Stimulated activated CD8-positive, alpha-beta memory T cell treated with anti-CD3 and anti-CD28 coated beads, Interleukin-15, amount 100 ng/mL, for 24 hours (primary cell): ENCODE data around the gene TMEM128.
"Not testable (repeated sequence)": the region's sequence is repeated elsewhere in the genome, so short reads cannot be mapped to it uniquely, and the experiment has no call there.

Experiments
- DNase-seq: peaks from one replicate; pipeline ENCODE4 v3.0.0-alpha.2; 2020; ENCODE audit warnings: low read depth

The TMEM128 gene

DNA sequence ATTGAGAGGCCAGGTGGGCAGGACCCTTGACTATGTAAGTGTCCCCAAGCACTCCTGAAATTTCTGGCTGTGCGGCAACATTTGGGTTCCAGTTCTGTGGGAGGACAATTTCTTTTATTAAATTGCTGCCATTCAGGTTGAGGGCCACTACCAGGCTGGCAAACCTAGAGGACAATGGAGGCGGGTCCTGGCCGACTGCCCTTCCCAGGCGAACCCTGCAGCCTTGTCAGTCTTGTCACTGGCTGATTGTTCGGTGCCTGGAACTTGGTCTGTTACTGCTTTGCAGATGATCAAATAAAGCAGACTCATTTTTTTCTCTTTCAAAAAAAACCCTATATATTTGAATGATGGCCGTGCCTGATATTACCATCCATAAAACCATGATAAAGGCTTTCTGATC is 6.6 kb upstream of the TMEM128 start:
- no peak for DNase-seq

DNA sequence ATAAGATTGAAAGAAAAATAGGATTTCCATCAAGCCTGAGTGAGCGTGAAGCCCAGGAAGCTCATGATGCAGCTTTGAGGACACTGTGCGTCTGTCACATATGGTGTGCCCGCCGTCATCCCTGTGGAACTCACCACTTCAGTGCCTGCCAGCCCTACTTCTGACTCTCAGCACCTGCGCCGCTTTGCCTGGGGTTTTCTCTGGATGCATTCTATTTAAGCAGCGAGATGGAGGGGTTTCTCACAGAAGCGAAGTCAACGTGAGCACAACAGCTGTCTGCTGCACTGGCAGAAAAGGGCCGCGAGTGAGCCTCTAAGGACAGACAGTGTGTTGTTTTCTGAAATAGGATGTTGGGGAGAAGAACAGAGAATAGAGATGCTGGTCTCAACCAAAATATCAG is 6.2 kb upstream of the TMEM128 start:
- DNase-seq = no peak

DNA sequence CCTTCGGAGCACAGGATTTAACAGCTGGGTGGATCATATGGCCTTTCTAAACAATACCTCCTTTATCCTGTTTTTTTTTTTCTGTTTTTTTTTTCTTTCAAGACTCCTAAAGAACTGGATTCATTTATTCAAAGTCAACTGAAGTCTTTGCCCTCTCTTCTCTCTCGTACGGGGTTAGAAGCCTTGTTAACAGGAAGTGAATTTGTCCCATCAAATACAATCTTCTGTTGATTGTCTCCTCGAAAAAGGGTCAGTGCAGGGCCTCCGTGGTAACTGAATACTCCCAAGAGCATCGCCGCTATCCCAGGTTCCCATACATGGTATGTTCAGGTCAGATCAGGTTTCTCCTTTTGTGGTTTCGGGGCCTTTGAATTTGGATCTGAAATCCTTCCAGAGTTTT is 1.8 kb upstream of the TMEM128 start:
- no peak for DNase-seq

DNA sequence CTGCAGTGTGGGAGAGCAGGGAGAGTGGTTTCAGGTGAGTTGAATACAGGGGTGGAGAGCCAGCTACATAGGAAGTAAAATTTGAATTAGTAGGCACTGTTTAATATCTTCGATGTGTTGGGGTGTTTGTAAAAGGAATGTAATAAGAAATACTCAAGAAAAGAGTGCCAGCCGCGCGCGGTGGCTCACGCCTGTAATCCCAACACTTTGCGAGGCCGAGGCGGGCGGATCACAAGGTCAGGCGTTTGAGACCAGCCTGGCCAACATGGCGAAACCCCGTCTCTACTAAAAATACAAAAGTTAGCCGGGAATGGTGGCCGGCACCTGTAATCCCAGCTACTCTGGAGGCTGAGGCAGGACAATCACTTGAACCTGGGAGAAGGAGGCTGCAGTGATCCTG is 1.3 kb upstream of the TMEM128 start:
- not testable (repeated sequence) for DNase-seq

DNA sequence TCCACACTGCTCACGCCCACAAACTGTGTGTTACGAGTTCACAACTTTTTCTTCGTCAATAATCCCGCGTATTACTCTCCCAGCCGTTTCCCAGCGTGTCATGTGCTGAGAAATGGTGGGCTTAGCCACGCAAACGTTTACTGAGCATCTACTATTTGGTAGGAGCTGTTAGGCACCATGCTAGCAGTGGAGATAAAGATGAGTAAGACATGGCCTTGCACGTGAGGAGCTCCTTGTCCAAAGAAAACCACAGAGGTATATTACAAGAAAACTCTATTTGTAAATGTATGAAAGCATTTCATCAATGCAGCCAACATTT is 821 bp upstream of the TMEM128 start:
- DNase-seq = no peak

DNA sequence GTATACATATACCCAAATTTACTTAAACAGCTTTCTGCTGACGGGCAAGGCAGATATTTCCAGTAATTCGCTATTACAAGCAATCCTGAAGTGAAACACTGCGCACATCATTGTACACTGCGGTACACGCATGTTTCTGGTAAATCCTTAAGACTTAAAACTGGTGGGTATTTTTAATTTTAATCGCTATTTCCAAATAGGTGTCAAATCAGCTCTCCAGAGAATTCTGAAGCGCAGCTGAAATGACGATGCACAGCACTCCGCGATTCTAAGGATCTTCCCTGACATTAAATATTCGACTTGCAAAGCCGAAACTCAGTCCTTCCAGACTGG is 361 bp downstream of the TMEM128 start:
- DNase-seq = no peak

DNA sequence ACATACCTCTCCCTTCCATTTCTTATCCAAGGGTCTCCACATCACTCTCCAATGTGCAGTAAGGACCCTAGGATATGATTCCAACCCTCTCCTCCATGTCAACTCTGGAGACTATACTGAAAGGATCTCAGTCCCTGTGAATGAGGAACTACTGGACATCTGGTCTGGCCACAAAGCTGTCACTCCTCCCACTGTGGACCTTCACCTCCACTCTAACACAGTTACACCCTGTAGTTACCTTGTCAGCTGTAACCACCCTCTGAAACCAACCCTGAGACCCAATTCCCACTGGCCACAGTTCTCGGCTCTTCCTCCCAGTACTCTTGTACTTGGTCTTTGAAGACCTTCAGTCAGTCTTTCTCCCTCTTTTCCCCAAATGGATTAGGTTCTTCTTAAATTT is 2.9 kb downstream of the TMEM128 start:
- DNase-seq = no peak

DNA sequence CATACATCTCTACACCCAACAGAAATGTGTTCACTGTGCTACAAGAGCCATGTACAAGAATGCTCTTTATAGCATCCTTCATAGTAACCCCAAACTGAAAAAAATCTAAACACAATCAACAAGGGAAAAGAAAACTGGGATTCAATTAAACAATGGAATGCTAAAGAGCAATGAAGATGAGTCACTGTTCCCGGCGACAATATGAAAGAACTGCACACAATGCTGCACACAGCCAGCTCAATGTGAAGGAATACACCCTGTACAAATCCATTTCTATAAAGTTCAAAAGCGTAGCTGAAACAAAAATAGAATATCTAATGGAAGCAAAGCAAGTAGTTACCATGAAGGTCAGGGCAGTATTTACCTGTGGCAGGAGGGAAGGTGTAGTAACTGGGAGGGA is 8.5 kb downstream of the TMEM128 start:
- DNase-seq = not testable (repeated sequence)

DNA sequence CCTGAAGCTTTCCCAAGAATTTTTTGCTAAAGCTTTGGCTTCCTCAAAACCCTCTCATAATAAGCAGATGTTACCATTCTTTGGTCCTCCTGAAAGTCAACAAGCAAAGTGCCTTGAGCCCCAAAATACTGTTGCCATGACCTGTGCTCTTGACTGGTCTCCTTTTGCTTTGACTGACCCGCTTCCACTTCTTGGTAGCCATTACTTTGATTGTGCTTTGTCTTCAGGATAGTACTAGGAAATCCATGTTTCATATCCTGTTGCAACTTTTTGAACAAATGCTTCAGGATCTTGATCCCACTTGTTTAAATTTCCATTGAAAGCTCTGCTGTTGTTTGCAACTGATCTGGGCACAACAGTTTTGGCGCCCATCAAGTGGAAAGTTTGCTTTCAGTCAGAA is 14.4 kb downstream of the TMEM128 start:
- no peak for DNase-seq

DNA sequence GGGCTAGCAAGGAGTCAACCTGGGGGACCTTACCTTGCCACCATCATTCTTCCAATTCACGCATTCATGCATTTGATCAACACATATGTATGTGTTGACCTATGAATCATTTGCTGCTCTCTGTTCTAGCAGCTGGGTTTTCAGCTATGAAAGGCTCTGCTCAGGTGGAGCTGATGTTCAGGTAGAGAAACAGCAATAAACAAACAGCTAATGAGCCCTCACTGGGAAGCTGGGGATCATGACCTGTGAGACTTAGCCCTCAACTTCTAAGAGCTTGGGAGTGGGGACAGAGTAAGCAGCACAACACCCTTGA is 19.7 kb downstream of the TMEM128 start:
- no peak for DNase-seq

DNA sequence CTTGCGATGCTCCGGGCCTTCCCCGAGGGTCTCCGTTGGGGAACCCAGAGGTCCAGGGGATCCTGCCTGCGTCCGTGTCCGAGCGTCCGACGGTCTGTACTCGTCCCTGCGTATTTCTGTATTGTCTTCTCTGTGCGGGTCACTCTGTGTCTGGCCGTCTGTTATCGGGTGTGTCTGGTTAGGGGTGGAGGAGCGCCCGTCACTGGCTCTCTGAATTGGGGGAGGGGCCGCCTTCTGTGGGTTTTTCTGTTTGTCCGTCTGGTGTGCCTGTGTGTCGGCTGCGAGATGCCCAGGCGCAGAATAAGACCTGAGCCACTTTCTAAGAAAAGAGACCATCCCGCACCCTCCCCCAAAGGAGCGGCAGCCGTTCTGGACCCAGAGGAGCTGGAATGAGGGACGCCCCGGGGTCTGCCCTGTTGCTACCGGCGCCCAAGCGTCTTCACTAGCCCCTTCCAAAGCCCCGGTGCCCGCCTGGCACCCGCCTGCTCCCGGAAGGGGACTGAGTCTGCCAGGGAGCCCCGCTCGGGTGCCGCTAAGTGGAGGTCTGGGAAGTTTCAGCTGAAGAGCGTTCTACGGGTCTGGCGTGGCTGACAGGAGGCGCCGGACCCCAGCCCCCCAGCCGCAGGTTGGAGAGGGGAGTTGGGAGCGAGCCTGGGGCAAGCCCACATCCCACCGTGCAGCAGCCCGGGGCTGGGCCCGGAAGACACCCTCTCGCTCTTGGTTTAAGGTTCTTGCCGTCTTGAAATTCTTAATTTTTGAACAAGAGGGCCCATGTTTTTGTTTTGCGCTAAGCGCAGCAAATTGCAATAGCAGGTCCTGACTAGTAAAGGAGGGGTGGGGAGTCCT is 20.3 kb downstream of the TMEM128 start:
- DNase-seq = no peak

DNA sequence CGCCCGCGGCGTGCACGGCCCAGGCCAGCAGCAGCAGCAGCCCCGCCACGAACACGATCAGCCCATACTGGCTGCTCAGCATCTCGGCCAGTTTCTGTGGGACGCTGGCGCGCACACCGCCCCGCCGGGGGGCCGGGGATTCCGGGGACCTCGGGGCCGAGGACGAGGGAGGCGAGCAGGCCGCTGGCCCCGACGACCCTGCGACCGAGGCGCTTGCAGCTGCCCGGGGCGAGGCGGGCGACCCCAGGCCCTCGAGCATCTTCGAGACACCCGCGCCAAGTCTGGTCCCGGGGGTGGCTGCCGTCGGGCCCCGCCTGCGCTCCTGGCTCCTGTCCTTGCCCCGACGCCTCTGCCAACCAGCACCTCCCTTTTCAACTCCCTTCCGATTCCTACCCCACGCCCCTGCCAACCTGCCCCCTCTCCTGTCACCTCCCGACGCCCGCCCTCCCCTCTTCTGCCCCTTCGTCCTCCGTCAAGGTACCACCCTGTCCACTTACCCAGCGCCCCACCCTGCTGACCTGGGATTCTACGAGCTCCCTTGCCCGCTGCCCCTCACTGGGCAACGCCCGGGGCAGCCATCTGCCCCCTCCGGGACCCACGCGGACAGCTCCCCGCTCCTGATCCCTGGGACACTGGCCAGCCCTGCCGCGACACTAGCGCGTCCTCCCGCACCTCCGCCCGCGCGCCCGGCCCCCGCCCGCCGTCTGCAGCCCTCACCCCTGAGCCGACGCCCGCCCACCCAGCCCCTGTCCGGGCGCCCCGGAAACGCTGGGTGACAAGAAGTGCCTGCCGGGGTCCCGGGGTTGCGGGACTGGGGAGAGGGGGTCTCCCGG is 21.2 kb downstream of the TMEM128 start, which contains the start of gene OTOP1:
Gene OTOP1, minus strand, starts transcription at position 324 of the 833 bp plus-strand sequence. Its CDS starts 65 bp downstream, at position 259.
- DNase-seq = no peak

DNA sequence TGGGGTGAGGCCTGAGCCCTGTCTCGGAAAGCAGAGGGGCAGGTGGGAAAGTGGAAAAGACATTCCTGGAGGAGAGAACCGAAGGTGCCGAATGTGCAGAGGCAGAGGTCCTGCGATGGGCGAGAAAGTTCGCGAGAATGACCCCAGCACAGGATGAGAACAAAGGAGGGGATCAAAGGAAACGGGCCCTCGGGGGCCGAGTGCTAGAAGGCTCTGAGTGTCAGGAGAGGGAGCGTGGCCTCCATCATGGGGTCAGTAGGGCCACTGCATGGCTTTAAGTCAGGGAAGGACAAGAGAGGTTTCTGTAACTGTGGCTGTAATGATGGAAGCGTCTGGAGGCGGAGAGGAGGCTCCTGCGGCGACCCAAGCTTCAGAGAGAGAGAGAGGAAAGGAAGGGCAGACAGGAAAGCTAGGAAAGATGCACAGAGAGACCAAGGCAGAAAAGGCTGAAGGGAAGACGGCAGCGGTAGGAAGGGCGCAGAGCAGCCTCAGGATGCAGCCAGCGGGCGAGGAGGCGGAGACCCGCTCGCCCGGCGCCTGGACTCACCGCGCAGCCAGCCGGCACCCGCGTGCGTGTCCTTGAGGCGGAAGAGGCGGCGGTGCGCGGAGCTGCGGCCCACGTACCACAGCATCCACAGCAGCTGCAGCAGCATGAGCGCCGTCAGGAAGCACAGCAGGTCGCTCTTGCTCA is 22.0 kb downstream of the TMEM128 start:
- no peak for DNase-seq

DNA sequence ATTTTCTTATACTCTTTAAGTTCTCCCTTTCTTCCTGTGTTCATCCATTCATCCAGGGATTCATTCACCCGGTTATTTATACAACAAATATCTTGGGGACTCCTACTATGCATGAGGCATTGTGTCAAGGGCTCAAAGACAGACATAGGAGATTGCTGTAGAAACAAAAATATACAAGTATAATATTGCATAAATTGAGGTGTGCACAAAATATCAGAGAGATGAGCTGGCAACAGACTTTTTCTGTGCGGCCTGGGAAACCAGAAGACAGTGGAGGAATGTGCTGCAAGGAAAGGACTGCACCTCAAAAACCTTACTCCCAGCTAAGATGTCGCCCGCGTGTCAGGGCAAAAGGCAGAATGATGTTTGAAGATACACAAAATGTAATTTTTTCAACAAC is 30.9 kb downstream of the TMEM128 start:
- no peak for DNase-seq

DNA sequence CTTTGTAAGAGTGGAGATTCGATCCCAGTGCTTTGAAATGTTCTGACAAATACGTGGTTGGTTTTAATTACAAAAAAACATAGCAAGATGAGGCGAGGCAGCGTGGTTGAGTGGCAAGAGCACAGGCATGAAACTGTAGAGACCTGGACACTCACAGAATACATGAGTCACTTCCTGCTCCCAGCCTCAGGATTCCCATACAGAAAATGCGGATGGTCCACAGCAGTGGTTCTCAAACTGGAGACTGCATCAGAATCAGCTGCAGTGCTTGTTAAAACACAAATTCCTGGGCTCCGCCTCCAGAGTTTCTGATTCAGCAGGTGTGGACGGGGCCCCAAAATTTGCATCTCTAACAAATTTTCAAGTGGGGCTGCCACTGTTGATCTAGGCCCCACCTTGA is 31.4 kb downstream of the TMEM128 start:
- DNase-seq = no peak

DNA sequence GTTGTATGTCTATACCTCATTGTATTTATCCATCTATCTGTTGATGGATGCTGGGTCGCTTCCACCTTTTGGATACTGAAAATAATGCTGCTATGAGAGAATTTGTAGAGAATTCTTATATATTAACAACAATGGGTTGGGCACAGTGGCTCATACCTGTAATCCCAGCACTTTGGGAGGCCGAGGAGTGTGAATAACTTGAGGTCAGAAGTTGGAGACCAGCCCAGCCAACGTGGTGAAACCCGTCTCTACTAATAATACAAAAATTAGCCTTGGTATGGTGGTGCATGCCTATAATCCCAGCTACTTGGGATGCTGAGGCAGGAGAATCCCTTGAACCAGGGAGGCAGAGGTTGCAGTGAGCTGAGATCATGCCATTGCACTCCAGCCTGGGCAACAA is 34.3 kb downstream of the TMEM128 start:
- DNase-seq = not testable (repeated sequence)

DNA sequence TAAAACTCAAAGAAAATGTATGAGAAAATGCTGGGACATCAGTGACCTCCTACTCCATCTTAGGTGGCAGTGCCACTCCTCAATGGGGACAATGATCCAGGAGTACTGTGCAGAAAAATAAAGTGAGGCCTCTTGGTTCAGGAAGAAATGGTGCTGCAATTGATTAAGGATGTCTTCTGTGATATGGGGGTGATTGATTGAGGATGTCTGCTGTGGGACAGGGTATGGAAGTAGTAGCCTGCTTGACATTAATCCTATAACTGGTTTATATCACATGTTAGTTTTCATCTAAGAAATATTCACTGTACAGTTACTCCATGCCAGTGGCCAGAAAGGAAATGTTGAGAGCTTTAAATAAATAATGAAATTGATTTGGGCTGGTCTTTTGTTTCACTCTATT is 41.8 kb downstream of the TMEM128 start:
- no peak for DNase-seq

DNA sequence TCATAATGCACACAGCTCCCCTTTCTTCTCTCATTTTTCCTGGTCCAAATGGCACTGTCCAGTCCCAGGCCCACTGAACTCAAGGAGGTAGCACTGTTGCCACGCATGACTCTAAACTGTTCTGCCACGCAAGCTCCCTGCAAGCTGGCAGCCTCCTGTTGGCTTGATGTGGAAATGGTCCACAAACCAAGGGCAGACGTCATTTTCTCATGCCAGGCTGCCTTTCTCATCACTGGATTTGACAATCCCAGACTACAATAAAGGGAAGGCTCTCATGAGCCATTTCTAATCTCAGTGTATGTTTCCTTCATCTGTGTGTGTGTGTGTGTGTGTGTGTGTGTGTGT is 43.6 kb downstream of the TMEM128 start:
- DNase-seq = no peak

DNA sequence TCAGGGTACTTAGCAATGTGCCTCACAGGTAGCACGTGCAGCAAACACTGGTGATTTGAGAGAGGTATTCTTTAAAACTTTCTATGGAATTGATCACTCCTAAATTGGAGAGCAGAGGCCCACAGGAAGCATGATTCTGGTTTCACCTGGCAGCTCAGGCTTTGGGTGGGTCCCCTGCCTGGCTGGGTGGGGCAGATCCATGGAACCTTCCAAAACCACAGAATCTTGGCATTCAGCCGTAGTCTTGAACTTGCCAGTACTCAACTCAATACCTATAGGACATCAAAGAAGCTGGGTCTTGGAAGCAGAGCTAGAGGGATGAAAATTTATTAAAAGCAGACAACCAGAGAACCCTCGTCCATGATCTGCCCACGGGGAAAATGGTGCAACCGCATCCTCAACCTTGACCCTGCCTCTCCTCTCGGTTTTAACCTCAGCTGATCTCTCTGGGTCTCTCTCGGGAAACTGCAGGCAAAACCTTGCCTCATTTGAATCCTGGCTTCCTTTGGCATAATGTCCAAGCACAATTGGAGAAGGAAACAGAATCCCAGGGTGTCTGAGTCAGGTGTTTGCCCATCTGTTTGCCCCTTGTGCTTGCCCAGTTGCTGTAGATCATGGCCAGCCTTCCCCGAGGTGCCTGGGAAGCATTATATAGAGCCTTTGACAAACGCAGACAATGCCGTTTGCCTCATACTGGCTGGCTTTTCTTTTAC is 44.2 kb downstream of the TMEM128 start:
- no peak for DNase-seq

DNA sequence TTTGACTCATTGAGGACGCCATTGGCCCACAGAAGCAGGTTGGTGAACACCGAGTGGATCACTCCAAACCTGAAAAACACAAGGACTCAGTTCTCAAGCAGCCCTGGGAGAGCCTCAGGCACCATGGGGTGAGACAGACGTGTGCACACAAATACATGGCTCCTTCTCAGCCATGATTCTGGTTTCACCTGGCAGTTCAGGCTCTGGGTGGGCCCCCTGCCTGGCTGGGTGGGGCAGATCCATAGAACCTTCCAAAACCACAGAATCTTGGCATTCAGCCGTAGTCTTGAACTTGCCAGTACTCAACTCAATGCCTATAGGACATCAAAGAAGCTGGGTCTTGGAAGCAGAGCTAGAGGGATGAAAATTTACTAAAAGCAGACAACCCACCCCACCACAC is 45.5 kb downstream of the TMEM128 start:
- no peak for DNase-seq

DNA sequence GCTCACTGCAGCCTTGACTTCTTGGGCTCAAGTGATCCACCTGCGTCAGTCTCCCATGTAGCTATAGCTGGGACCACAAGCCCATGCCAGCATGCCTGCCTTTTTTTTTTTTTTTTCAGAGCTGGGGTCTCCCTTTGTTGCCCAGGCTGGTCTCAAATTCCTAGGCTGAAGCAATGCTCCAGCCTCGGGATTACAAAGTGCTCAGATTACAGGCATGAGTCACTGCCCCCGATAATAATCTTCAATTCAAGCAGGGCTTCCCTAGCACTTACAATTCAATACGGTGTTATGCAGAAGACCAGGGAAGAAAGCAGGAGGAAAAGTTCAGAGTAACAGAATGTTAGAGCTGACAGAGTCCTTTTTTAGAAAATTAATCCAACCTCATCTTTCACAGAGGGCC is 47.4 kb downstream of the TMEM128 start:
- no peak for DNase-seq

DNA sequence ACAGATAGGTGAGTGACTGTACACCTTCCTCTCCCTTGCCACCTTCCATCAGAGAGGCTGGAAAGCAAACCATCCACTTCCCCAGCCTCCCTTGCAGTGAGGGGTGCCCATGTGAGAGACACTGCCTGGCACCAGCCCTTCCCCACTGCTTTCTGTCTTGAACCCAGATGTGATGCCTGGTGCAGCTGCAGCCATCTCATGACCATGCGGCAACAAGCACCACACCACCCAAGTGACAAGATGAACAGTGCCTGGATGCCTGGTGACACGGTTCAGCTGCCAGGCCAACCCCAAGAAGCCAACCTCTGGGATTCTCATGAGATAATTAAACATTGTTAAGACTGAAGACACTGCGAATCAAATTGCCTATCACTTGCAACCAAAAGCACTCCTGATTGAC is 52.7 kb downstream of the TMEM128 start:
- DNase-seq = no peak

DNA sequence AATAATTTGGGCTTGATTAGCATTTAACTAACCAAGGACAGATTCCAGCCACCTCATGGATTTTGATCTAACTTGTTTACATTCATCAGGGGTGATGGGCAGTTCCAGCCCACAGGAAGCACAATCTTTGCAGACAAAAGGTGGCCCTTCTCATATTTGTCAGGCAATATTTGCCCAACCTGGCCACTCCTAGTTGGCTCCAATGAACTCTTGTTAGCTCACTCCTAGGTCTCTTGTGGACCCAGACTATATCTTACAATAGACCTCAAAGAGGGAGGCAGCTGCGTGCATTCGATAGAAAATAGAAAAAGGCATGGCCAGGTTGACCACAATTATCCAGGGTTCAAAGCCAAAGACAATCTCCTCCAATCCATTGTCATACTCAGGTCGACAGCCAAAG is 59.5 kb downstream of the TMEM128 start:
- DNase-seq = not testable (repeated sequence)
